ENCODE results near the gene ZC3H12D. TPM values are rescaled to one million over a fixed set of nuclear protein-coding genes. Genes with fewer than 3 reads are reported as not detected.

The ZC3H12D gene
- total RNA-seq, 1 experiment from 2014 or later, result not detected

DNA sequence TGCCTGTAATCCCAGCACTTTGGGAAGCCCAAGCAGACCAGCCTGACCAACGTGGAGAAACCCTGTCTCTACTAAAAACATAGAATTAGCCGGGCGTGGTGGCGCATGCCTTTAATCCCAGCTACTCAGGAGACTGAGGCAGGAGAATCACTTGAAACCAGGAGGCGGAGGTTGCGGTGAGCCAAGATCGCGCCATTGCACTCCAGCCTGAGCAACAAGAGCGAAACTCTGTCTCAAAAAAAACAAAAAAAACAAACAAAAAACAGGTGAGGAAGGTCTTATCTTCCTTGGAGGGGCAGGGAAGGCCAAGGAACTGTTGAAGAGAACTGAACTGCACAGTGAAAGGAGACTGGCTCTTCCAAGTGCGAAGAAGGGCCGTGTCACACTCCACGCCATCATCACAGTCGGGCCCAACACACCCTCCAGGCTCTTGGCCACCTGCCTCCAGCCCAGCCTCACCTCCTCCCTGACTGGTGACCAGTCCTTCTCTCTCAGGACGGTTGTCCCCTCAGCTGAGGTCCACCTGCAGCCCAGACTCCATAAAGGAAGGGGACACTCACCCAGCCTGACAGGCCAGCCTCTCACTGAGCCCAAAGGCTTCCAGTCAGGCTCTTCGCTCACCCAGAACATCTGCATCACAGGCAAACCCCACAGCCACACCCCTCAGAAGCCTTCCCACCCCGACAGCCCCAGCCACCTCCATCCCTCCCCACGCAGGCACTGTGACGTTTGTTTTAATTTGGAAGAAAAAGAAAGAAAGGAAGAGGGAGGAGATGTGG is 4.1 kb downstream of the ZC3H12D start:
- no TSS peak for BruUV-seq (replicated peaks)
- CTCF ChIA-PET, result no interaction called here
- POLR2A ChIA-PET, result no interaction called here
- no peak for DNase-seq (ENCODE audit: unreplicated experiment)
- Mint-ChIP-seq H3K9me3 (ENCODE audit: unreplicated experiment) (no peaks in the 10 kb centered on the region), H3K27ac (ENCODE audit: low read depth, unreplicated experiment) (no peak overlapping the region), H3K4me3 (ENCODE audit: unreplicated experiment) (no peak overlapping the region), H3K36me3 (ENCODE audit: insufficient read depth, unreplicated experiment) (no peaks in the 10 kb centered on the region), H3K4me1 (ENCODE audit: insufficient read depth, unreplicated experiment) (peaks cover 5% of the 10 kb centered on the region), H3K27me3 (ENCODE audit: insufficient read depth, unreplicated experiment) (no peaks in the 10 kb centered on the region)
- intact Hi-C loops (cut with micrococcal nuclease), result no loop called here
- TF ChIP-seq, protein P1, sequence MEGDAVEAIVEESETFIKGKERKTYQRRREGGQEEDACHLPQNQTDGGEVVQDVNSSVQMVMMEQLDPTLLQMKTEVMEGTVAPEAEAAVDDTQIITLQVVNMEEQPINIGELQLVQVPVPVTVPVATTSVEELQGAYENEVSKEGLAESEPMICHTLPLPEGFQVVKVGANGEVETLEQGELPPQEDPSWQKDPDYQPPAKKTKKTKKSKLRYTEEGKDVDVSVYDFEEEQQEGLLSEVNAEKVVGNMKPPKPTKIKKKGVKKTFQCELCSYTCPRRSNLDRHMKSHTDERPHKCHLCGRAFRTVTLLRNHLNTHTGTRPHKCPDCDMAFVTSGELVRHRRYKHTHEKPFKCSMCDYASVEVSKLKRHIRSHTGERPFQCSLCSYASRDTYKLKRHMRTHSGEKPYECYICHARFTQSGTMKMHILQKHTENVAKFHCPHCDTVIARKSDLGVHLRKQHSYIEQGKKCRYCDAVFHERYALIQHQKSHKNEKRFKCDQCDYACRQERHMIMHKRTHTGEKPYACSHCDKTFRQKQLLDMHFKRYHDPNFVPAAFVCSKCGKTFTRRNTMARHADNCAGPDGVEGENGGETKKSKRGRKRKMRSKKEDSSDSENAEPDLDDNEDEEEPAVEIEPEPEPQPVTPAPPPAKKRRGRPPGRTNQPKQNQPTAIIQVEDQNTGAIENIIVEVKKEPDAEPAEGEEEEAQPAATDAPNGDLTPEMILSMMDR (IDR thresholded peaks at IDR 0.05; ENCODE audit: unreplicated experiment), result no peak

DNA sequence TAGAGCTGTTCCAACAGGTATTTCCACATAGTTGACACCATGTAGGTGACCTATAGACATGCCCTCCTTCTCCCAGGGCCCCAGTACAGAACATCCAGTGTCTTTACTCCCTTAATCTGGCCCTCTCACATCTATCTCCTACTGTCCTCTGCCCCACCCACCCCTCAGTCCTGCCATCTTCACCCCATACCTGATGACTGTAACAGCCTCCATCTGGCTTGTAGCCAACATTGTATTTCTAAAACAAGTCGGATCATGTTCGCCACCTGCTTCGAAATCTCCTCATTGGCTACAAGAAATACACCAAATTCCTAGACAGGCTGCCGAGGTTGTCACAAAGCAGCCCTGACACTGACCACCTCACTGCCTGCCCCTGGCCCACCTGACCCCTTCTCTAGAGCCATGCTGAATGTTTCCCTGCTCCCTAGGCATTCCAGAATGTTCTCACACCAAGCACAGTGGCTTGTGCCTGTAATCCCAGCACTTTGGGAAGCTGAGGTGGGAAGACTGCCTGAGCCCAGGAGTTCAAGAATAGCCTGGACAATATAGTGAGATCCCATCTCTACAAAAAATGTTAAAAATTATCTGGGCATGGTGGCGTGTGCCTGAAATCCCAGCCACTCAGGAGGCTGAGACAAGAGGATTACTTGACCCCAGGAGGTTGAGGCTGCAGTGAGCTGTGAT is 6.0 kb downstream of the ZC3H12D start:
- H3K27me3 Mint-ChIP-seq (ENCODE audit: insufficient read depth, unreplicated experiment), result no peaks in the 10 kb centered on the region
- H3K36me3 Mint-ChIP-seq (ENCODE audit: insufficient read depth, unreplicated experiment), result no peaks in the 10 kb centered on the region
- ChIA-PET POLR2A (no interaction called here), CTCF (interaction anchor here (0.9 kb wide), 1 partner anchor 452 kb away, joined by 3 read pairs; no protein-coding TSS in a partner anchor)
- DNase-seq (ENCODE audit: unreplicated experiment), result peak; percentile 52
- H3K4me1 Mint-ChIP-seq (ENCODE audit: insufficient read depth, unreplicated experiment), result peaks cover 5% of the 10 kb centered on the region
- TF ChIP-seq, protein P1 (IDR thresholded peaks at IDR 0.05; ENCODE audit: unreplicated experiment), result no peak
- intact Hi-C loops (cut with micrococcal nuclease), result no loop called here
- H3K4me3 Mint-ChIP-seq (ENCODE audit: unreplicated experiment), result no peak overlapping the region
- no TSS peak for BruUV-seq (replicated peaks)
- H3K9me3 Mint-ChIP-seq (ENCODE audit: unreplicated experiment), result no peaks in the 10 kb centered on the region
- no peak overlapping the region for H3K27ac Mint-ChIP-seq (ENCODE audit: low read depth, unreplicated experiment)

DNA sequence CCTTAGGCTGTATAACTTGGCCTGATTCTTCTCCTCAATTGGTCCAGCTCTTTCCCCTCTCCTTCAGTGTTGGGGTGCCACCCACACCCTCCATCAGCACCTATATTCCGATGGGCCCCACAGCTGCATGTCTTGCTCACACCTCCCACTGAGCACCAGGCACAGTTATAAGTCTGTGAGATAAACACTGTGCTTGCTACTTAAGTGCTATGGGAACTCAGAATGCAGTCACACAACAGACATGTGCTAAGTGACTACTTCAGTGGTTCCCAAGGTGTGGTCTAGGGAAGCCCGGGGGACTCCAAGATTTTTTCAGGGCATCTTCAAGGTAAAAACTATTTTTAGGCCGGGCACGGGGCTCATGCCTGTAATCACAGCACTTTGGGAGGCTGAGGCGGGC is 7.3 kb downstream of the ZC3H12D start:
- Mint-ChIP-seq H3K4me3 (ENCODE audit: unreplicated experiment) (no peak overlapping the region), H3K9me3 (ENCODE audit: unreplicated experiment) (no peaks in the 10 kb centered on the region), H3K36me3 (ENCODE audit: insufficient read depth, unreplicated experiment) (no peaks in the 10 kb centered on the region), H3K27ac (ENCODE audit: low read depth, unreplicated experiment) (no peak overlapping the region), H3K4me1 (ENCODE audit: insufficient read depth, unreplicated experiment) (peaks cover 5% of the 10 kb centered on the region), H3K27me3 (ENCODE audit: insufficient read depth, unreplicated experiment) (no peaks in the 10 kb centered on the region)
- ChIA-PET CTCF (no interaction called here), POLR2A (no interaction called here)
- BruUV-seq (replicated peaks), result no TSS peak
- no peak for DNase-seq (ENCODE audit: unreplicated experiment)
- TF ChIP-seq, protein P1 (IDR thresholded peaks at IDR 0.05; ENCODE audit: unreplicated experiment), result no peak
- intact Hi-C loops (cut with micrococcal nuclease), result no loop called here

DNA sequence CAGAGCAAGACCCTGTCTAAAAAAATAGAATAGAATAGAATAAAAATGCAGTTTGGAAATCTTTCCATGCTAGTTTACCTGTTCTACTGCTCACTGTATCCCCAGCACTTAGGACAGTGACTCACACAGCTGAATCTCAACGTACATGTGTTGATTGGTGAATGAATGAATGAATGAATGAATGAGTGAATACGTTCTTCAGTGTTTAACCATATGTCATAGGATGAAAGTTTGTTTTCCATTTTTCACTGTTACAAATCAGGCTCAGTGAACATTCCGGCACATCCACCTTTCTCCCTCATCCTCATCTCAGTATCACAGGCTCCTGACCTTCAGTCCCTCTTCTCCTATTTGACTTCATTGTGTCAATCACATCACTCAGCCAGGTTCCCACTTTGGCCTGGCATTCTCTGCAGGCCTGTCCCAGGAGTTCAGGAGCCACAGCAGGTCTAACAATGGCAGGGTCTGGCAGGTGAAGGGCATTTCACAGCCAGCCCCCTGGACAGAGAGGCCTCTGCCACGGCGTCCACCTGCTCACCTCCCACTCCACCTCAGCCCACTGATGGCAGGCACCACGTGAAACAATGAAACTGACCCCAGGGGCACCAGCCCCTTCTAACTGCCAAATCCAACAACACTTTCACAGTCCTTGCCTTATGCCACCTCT is 7.9 kb downstream of the ZC3H12D start:
- H3K4me1 Mint-ChIP-seq (ENCODE audit: insufficient read depth, unreplicated experiment), result peaks cover 5% of the 10 kb centered on the region
- intact Hi-C loops (cut with micrococcal nuclease), result no loop called here
- H3K9me3 Mint-ChIP-seq (ENCODE audit: unreplicated experiment), result no peaks in the 10 kb centered on the region
- H3K27me3 Mint-ChIP-seq (ENCODE audit: insufficient read depth, unreplicated experiment), result no peaks in the 10 kb centered on the region
- DNase-seq (ENCODE audit: unreplicated experiment), result no peak
- ChIA-PET POLR2A (no interaction called here), CTCF (no interaction called here)
- BruUV-seq (replicated peaks), result no TSS peak
- no peak overlapping the region for H3K4me3 Mint-ChIP-seq (ENCODE audit: unreplicated experiment)
- no peak overlapping the region for H3K27ac Mint-ChIP-seq (ENCODE audit: low read depth, unreplicated experiment)
- TF ChIP-seq, protein P1 (IDR thresholded peaks at IDR 0.05; ENCODE audit: unreplicated experiment), result no peak
- H3K36me3 Mint-ChIP-seq (ENCODE audit: insufficient read depth, unreplicated experiment), result no peaks in the 10 kb centered on the region
